Trophoblast cell (in vitro differentiated cells and primary cell): Measurements from ENCODE around the gene ITGA8.
"Not testable (repeated sequence)": the region's sequence is repeated elsewhere in the genome, so short reads cannot be mapped to it uniquely, and the experiment has no call there.

Source experiments
- DNase-seq, 2 donors: peaks; one replicate each; pipeline ENCODE4 v3.0.0-alpha.2; 2016
- H2AFZ ChIP-seq: 2 replicates; pipeline ENCODE4 v1.6.1; 2013; ENCODE audit warnings: low read length, moderate library complexity, mild to moderate bottlenecking; ENCODE audit not compliant: insufficient read depth, poor library complexity
- H2AK5ac ChIP-seq: 2 replicates; pipeline ENCODE4 v1.6.1; 2013; ENCODE audit warnings: mild to moderate bottlenecking, low read length
- H2BK120ac ChIP-seq: 2 replicates; pipeline ENCODE4 v1.6.1; 2013; ENCODE audit warnings: low read length, mild to moderate bottlenecking, moderate library complexity; ENCODE audit not compliant: insufficient read depth, poor library complexity
- H2BK12ac ChIP-seq: 2 replicates; pipeline ENCODE4 v1.6.1; 2013; ENCODE audit warnings: mild to moderate bottlenecking, low read length, moderate library complexity
- H2BK5ac ChIP-seq: 2 replicates; pipeline ENCODE4 v1.6.1; 2013; ENCODE audit warnings: low read length, low read depth, moderate library complexity, mild to moderate bottlenecking; ENCODE audit not compliant: poor library complexity
- H3K14ac ChIP-seq: 2 replicates; pipeline ENCODE4 v1.6.1; 2013; ENCODE audit warnings: mild to moderate bottlenecking, low read length
- H3K18ac ChIP-seq: 2 replicates; pipeline ENCODE4 v1.6.1; 2013; ENCODE audit warnings: mild to moderate bottlenecking, low read length
- H3K23ac ChIP-seq: 2 replicates; pipeline ENCODE4 v1.6.1; 2013; ENCODE audit warnings: low read length
- H3K27ac ChIP-seq: 2 replicates; pipeline ENCODE4 v1.5.1; 2013; ENCODE audit warnings: low read depth, mild to moderate bottlenecking, inconsistent platforms, low read length, moderate library complexity
- H3K27me3 ChIP-seq: 2 replicates; pipeline ENCODE4 v1.6.1; 2013; ENCODE audit warnings: inconsistent platforms, mild to moderate bottlenecking, low read length, moderate library complexity; ENCODE audit not compliant: insufficient read depth
- H3K36me3 ChIP-seq, 2 experiments: 1 replicate in 1 of 2; 2 replicates in 1 of 2; pipeline ENCODE4 v1.6.1; 2013; ENCODE audit warnings: low read length in 2 of 2, mild to moderate bottlenecking in 2 of 2, moderate library complexity in 1 of 2; ENCODE audit not compliant: insufficient read depth in 2 of 2, control insufficient read depth in 1 of 2
- H3K4ac ChIP-seq: 2 replicates; pipeline ENCODE4 v1.6.1; 2013; ENCODE audit warnings: low read depth, mild to moderate bottlenecking, low read length, moderate library complexity
- H3K4me1 ChIP-seq, 2 experiments: 1 replicate in 1 of 2; 2 replicates in 1 of 2; pipeline ENCODE4 v1.6.1; 2013; ENCODE audit warnings: low read length in 2 of 2, mild to moderate bottlenecking in 2 of 2, moderate library complexity in 1 of 2; ENCODE audit not compliant: insufficient read depth in 2 of 2, control insufficient read depth in 1 of 2
- H3K4me2 ChIP-seq: 2 replicates; pipeline ENCODE4 v1.6.1; 2013; ENCODE audit warnings: inconsistent platforms, mild to moderate bottlenecking, low read length, moderate library complexity
- H3K4me3 ChIP-seq: 2 replicates; pipeline ENCODE4 v1.5.1; 2013; ENCODE audit warnings: mild to moderate bottlenecking, low read depth, low read length, inconsistent platforms
- H3K79me1 ChIP-seq: one replicate; pipeline ENCODE4 v1.6.1; 2013; ENCODE audit warnings: low read length
- H3K79me2 ChIP-seq: 2 replicates; pipeline ENCODE4 v1.6.1; 2013; ENCODE audit warnings: low read length, mild to moderate bottlenecking; ENCODE audit not compliant: control insufficient read depth, insufficient read depth, poor library complexity
- H3K9ac ChIP-seq: 2 replicates; pipeline ENCODE4 v1.6.1; 2013; ENCODE audit warnings: mild to moderate bottlenecking, low read length
- H3K9me3 ChIP-seq: 2 replicates; pipeline ENCODE4 v1.6.1; 2013; ENCODE audit warnings: low read depth, mild to moderate bottlenecking, control low read depth, inconsistent platforms, low read length; ENCODE audit not compliant: insufficient read depth
- H4K12ac ChIP-seq: 2 replicates; pipeline ENCODE4 v1.6.1; 2013; ENCODE audit warnings: low read depth, mild to moderate bottlenecking, low read length, moderate library complexity
- H4K8ac ChIP-seq: 2 replicates; pipeline ENCODE4 v1.6.1; 2013; ENCODE audit warnings: low read depth, mild to moderate bottlenecking, low read length, moderate library complexity
- H4K91ac ChIP-seq: one replicate; pipeline ENCODE4 v1.6.1; 2013; ENCODE audit warnings: low read depth, mild to moderate bottlenecking, low read length, moderate library complexity
- whole genome bisulfite sequencing: extraction: QIAGEN DNeasy Blood & Tissue Kit; methylation state at CpG from one replicate; pipeline ENCODE4 v1.1.7; 2013; ENCODE audit warnings: missing lambda C conversion rate; ENCODE audit not compliant: insufficient read length, insufficient coverage; ENCODE audit errors: extremely low coverage; 5-methylcytosine and 5-hydroxymethylcytosine counted together

Gene ITGA8

GRCh38 chr10:15632456-15633091 is 87.1 kb downstream of the ITGA8 start:
- Histone ChIP-seq H3K79me2 (no peaks in the 10 kb centered on the region), H3K9me3 (no peaks in the 10 kb centered on the region), H3K4me1 (no peaks in the 10 kb centered on the region)

GRCh38 chr10:15631205-15631604 is 88.5 kb downstream of the ITGA8 start:
- not testable (repeated sequence) for H3K23ac ChIP-seq, H4K8ac ChIP-seq, H3K4me3 ChIP-seq, H4K91ac ChIP-seq, H2AFZ ChIP-seq, H4K12ac ChIP-seq, H3K27me3 ChIP-seq, H3K79me2 ChIP-seq, H3K36me3 ChIP-seq, H3K9me3 ChIP-seq, DNase-seq, H3K4me2 ChIP-seq, H3K4ac ChIP-seq, H2AK5ac ChIP-seq, H3K14ac ChIP-seq, H3K27ac ChIP-seq, H3K18ac ChIP-seq, H3K79me1 ChIP-seq, H3K4me1 ChIP-seq, H3K9ac ChIP-seq, H2BK120ac ChIP-seq, H2BK5ac ChIP-seq, H2BK12ac ChIP-seq
- WGBS, result no CpG with 5 or more reads among the region's 3 CpGs

More at GRCh38 chr10:15632456-15633091, 87.1 kb downstream of the ITGA8 start:
- Histone ChIP-seq H2AK5ac (no peak overlapping the region), H3K79me1 (no peaks in the 10 kb centered on the region), H2BK12ac (no peak overlapping the region), H3K4me2 (no peak overlapping the region), H3K9ac (no peak overlapping the region), H2AFZ (no peak overlapping the region), H3K14ac (no peak overlapping the region), H3K4me3 (no peak overlapping the region), H4K12ac (no peak overlapping the region), H2BK120ac (no peak overlapping the region), H2BK5ac (no peak overlapping the region), H3K36me3 (no peaks in the 10 kb centered on the region), H3K27ac (no peak overlapping the region), H3K27me3 (no peaks in the 10 kb centered on the region), H4K91ac (no peak overlapping the region), H3K23ac (no peak overlapping the region), H4K8ac (no peak overlapping the region), H3K4ac (no peak overlapping the region), H3K18ac (no peak overlapping the region)
- no peak for DNase-seq
- WGBS, result no CpG with 5 or more reads among the region's 4 CpGs

- H3K14ac ChIP-seq, result no peak overlapping the region
- H3K79me1 ChIP-seq, result no peaks in the 10 kb centered on the region
- no CpG with 5 or more reads among the region's 5 CpGs for whole genome bisulfite sequencing
Measured at GRCh38 chr10:15630353-15630752, 89.4 kb downstream of the ITGA8 start.

GRCh38 chr10:15627617-15628196 is 92.0 kb downstream of the ITGA8 start:
- H2AK5ac ChIP-seq, result no peak overlapping the region
- DNase-seq, result no peak
- no peak overlapping the region for H2BK120ac ChIP-seq
- H3K4me3 ChIP-seq, result no peak overlapping the region
- H3K18ac ChIP-seq, result no peak overlapping the region
- no peaks in the 10 kb centered on the region for H3K79me2 ChIP-seq
- H4K8ac ChIP-seq, result no peak overlapping the region
- no peak overlapping the region for H2BK12ac ChIP-seq
- no CpG with 5 or more reads among the region's 8 CpGs for WGBS
- H3K4ac ChIP-seq, result no peak overlapping the region
- H3K9ac ChIP-seq, result no peak overlapping the region
- no peak overlapping the region for H3K4me2 ChIP-seq
- H3K36me3 ChIP-seq, result no peaks in the 10 kb centered on the region
- H3K79me1 ChIP-seq, result no peaks in the 10 kb centered on the region
- no peak overlapping the region for H4K12ac ChIP-seq
- no peak overlapping the region for H3K27ac ChIP-seq
- H4K91ac ChIP-seq, result no peak overlapping the region
- H3K14ac ChIP-seq, result no peak overlapping the region
- no peak overlapping the region for H3K23ac ChIP-seq
- no peaks in the 10 kb centered on the region for H3K4me1 ChIP-seq
- no peaks in the 10 kb centered on the region for H3K27me3 ChIP-seq
- no peak overlapping the region for H2AFZ ChIP-seq
- H2BK5ac ChIP-seq, result no peak overlapping the region
- no peaks in the 10 kb centered on the region for H3K9me3 ChIP-seq

More at GRCh38 chr10:15630353-15630752, 89.4 kb downstream of the ITGA8 start:
- Histone ChIP-seq H2BK5ac (no peak overlapping the region), H3K4ac (no peak overlapping the region), H3K27me3 (no peaks in the 10 kb centered on the region), H3K4me1 (no peaks in the 10 kb centered on the region), H4K91ac (no peak overlapping the region), H2BK12ac (no peak overlapping the region), H3K4me3 (no peak overlapping the region), H4K12ac (no peak overlapping the region), H3K23ac (no peak overlapping the region), H2BK120ac (no peak overlapping the region), H3K27ac (no peak overlapping the region), H3K79me2 (no peaks in the 10 kb centered on the region), H3K36me3 (no peaks in the 10 kb centered on the region), H3K9ac (no peak overlapping the region), H3K18ac (no peak overlapping the region), H2AFZ (no peak overlapping the region), H2AK5ac (no peak overlapping the region), H3K9me3 (no peaks in the 10 kb centered on the region), H4K8ac (no peak overlapping the region), H3K4me2 (no peak overlapping the region)
- no peak for DNase-seq
